Trophoblast cell (in vitro differentiated cells and primary cell): Measurements from ENCODE around the gene VWF.
A peak's percentile ranks its signal among the peaks of the same experiment; 100 is the strongest.

Experiments
- DNase-seq, 2 donors: peaks; one replicate each; pipeline ENCODE4 v3.0.0-alpha.2; 2016
- H2AFZ ChIP-seq: 2 replicates; pipeline ENCODE4 v1.6.1; 2013; ENCODE audit warnings: low read length, moderate library complexity, mild to moderate bottlenecking; ENCODE audit not compliant: insufficient read depth, poor library complexity
- H2AK5ac ChIP-seq: 2 replicates; pipeline ENCODE4 v1.6.1; 2013; ENCODE audit warnings: mild to moderate bottlenecking, low read length
- H2BK120ac ChIP-seq: 2 replicates; pipeline ENCODE4 v1.6.1; 2013; ENCODE audit warnings: low read length, mild to moderate bottlenecking, moderate library complexity; ENCODE audit not compliant: insufficient read depth, poor library complexity
- H2BK12ac ChIP-seq: 2 replicates; pipeline ENCODE4 v1.6.1; 2013; ENCODE audit warnings: mild to moderate bottlenecking, low read length, moderate library complexity
- H2BK5ac ChIP-seq: 2 replicates; pipeline ENCODE4 v1.6.1; 2013; ENCODE audit warnings: low read length, low read depth, moderate library complexity, mild to moderate bottlenecking; ENCODE audit not compliant: poor library complexity
- H3K14ac ChIP-seq: 2 replicates; pipeline ENCODE4 v1.6.1; 2013; ENCODE audit warnings: mild to moderate bottlenecking, low read length
- H3K18ac ChIP-seq: 2 replicates; pipeline ENCODE4 v1.6.1; 2013; ENCODE audit warnings: mild to moderate bottlenecking, low read length
- H3K23ac ChIP-seq: 2 replicates; pipeline ENCODE4 v1.6.1; 2013; ENCODE audit warnings: low read length
- H3K27ac ChIP-seq: 2 replicates; pipeline ENCODE4 v1.5.1; 2013; ENCODE audit warnings: low read depth, mild to moderate bottlenecking, inconsistent platforms, low read length, moderate library complexity
- H3K27me3 ChIP-seq: 2 replicates; pipeline ENCODE4 v1.6.1; 2013; ENCODE audit warnings: inconsistent platforms, mild to moderate bottlenecking, low read length, moderate library complexity; ENCODE audit not compliant: insufficient read depth
- H3K36me3 ChIP-seq, 2 experiments: 1 replicate in 1 of 2; 2 replicates in 1 of 2; pipeline ENCODE4 v1.6.1; 2013; ENCODE audit warnings: low read length in 2 of 2, mild to moderate bottlenecking in 2 of 2, moderate library complexity in 1 of 2; ENCODE audit not compliant: insufficient read depth in 2 of 2, control insufficient read depth in 1 of 2
- H3K4ac ChIP-seq: 2 replicates; pipeline ENCODE4 v1.6.1; 2013; ENCODE audit warnings: low read depth, mild to moderate bottlenecking, low read length, moderate library complexity
- H3K4me1 ChIP-seq, 2 experiments: 1 replicate in 1 of 2; 2 replicates in 1 of 2; pipeline ENCODE4 v1.6.1; 2013; ENCODE audit warnings: low read length in 2 of 2, mild to moderate bottlenecking in 2 of 2, moderate library complexity in 1 of 2; ENCODE audit not compliant: insufficient read depth in 2 of 2, control insufficient read depth in 1 of 2
- H3K4me2 ChIP-seq: 2 replicates; pipeline ENCODE4 v1.6.1; 2013; ENCODE audit warnings: inconsistent platforms, mild to moderate bottlenecking, low read length, moderate library complexity
- H3K4me3 ChIP-seq: 2 replicates; pipeline ENCODE4 v1.5.1; 2013; ENCODE audit warnings: mild to moderate bottlenecking, low read depth, low read length, inconsistent platforms
- H3K79me1 ChIP-seq: one replicate; pipeline ENCODE4 v1.6.1; 2013; ENCODE audit warnings: low read length
- H3K79me2 ChIP-seq: 2 replicates; pipeline ENCODE4 v1.6.1; 2013; ENCODE audit warnings: low read length, mild to moderate bottlenecking; ENCODE audit not compliant: control insufficient read depth, insufficient read depth, poor library complexity
- H3K9ac ChIP-seq: 2 replicates; pipeline ENCODE4 v1.6.1; 2013; ENCODE audit warnings: mild to moderate bottlenecking, low read length
- H3K9me3 ChIP-seq: 2 replicates; pipeline ENCODE4 v1.6.1; 2013; ENCODE audit warnings: low read depth, mild to moderate bottlenecking, control low read depth, inconsistent platforms, low read length; ENCODE audit not compliant: insufficient read depth
- H4K12ac ChIP-seq: 2 replicates; pipeline ENCODE4 v1.6.1; 2013; ENCODE audit warnings: low read depth, mild to moderate bottlenecking, low read length, moderate library complexity
- H4K8ac ChIP-seq: 2 replicates; pipeline ENCODE4 v1.6.1; 2013; ENCODE audit warnings: low read depth, mild to moderate bottlenecking, low read length, moderate library complexity
- H4K91ac ChIP-seq: one replicate; pipeline ENCODE4 v1.6.1; 2013; ENCODE audit warnings: low read depth, mild to moderate bottlenecking, low read length, moderate library complexity
- WGBS: extraction: QIAGEN DNeasy Blood & Tissue Kit; methylation state at CpG from one replicate; pipeline ENCODE4 v1.1.7; 2013; ENCODE audit warnings: missing lambda C conversion rate; ENCODE audit not compliant: insufficient read length, insufficient coverage; ENCODE audit errors: extremely low coverage; 5-methylcytosine and 5-hydroxymethylcytosine counted together

Gene VWF

GRCh38 chr12:5912437-5913334, 211.8 kb downstream of the VWF start:
- Histone ChIP-seq H3K27ac (no peak overlapping the region), H3K4me2 (no peak overlapping the region), H2BK5ac (no peak overlapping the region), H2BK12ac (no peak overlapping the region), H2AFZ (no peak overlapping the region), H3K36me3 (no peaks in the 10 kb centered on the region), H2AK5ac (no peak overlapping the region), H4K91ac (no peak overlapping the region), H3K14ac (no peak overlapping the region), H3K9ac (no peak overlapping the region), H3K9me3 (no peaks in the 10 kb centered on the region), H3K18ac (no peak overlapping the region), H3K23ac (no peak overlapping the region), H4K12ac (no peak overlapping the region), H3K79me1 (no peaks in the 10 kb centered on the region), H3K4me3 (no peak overlapping the region), H2BK120ac (no peak overlapping the region), H3K4me1 (no peaks in the 10 kb centered on the region), H4K8ac (no peak overlapping the region), H3K4ac (no peak overlapping the region), H3K27me3 (no peaks in the 10 kb centered on the region), H3K79me2 (no peaks in the 10 kb centered on the region)
- peak in 1 of 2 donors; percentile 31 for DNase-seq
- WGBS, result no CpG with 5 or more reads among the region's 19 CpGs

- Histone ChIP-seq H2AFZ (no peak overlapping the region), H3K36me3 (no peaks in the 10 kb centered on the region), H3K27me3 (no peaks in the 10 kb centered on the region), H3K4me2 (no peak overlapping the region), H3K14ac (no peak overlapping the region), H3K9me3 (no peaks in the 10 kb centered on the region), H4K91ac (no peak overlapping the region), H4K8ac (no peak overlapping the region), H3K9ac (no peak overlapping the region), H2BK12ac (no peak overlapping the region), H3K4ac (no peak overlapping the region), H3K18ac (no peak overlapping the region), H2BK120ac (no peak overlapping the region), H4K12ac (no peak overlapping the region), H3K79me1 (no peaks in the 10 kb centered on the region), H3K4me1 (no peaks in the 10 kb centered on the region), H3K79me2 (no peaks in the 10 kb centered on the region), H2BK5ac (no peak overlapping the region), H2AK5ac (no peak overlapping the region), H3K27ac (no peak overlapping the region), H3K23ac (no peak overlapping the region), H3K4me3 (no peak overlapping the region)
- WGBS, result no CpG with 5 or more reads among the region's 3 CpGs
- no peak for DNase-seq
Measured at GRCh38 chr12:5912011-5912410, 212.5 kb downstream of the VWF start.

- no peak overlapping the region for H4K8ac ChIP-seq
- H3K4me2 ChIP-seq, result no peak overlapping the region
- no peak overlapping the region for H2BK120ac ChIP-seq
- no peak overlapping the region for H3K27ac ChIP-seq
- no peak overlapping the region for H3K4me3 ChIP-seq
- no peak overlapping the region for H3K4ac ChIP-seq
- no peaks in the 10 kb centered on the region for H3K4me1 ChIP-seq
- no peak overlapping the region for H4K12ac ChIP-seq
- H3K9ac ChIP-seq, result no peak overlapping the region
- H2AFZ ChIP-seq, result no peak overlapping the region
- no peak overlapping the region for H4K91ac ChIP-seq
- H2BK5ac ChIP-seq, result no peak overlapping the region
- H3K9me3 ChIP-seq, result no peaks in the 10 kb centered on the region
- no peak overlapping the region for H2AK5ac ChIP-seq
- H2BK12ac ChIP-seq, result no peak overlapping the region
- H3K14ac ChIP-seq, result no peak overlapping the region
- no peak for DNase-seq
- H3K79me1 ChIP-seq, result no peaks in the 10 kb centered on the region
- no CpG with 5 or more reads among the region's 7 CpGs for WGBS
- H3K23ac ChIP-seq, result no peak overlapping the region
- no peaks in the 10 kb centered on the region for H3K27me3 ChIP-seq
- no peaks in the 10 kb centered on the region for H3K36me3 ChIP-seq
- H3K79me2 ChIP-seq, result no peaks in the 10 kb centered on the region
- no peak overlapping the region for H3K18ac ChIP-seq
Measured at GRCh38 chr12:5910790-5911548, 213.5 kb downstream of the VWF start.

DNA sequence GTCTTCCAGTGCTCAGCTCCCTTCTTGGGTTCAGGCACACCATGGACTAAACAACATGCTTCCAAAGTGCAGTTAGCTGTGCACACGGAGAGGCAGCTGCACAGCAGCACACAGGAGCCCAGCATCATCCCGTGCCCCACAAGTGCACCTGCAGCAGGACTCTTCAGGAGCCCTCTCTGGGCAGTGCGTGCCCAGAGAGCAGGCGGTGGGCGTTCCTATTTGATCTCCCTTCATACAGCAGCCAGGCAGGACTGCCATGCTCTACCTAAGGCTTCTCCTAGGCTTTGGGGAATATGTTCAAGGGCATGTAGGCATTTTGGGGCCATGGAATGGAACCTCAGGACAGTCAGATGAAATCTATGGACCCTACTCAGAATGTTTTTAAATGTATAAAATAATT, 214.9 kb downstream of the VWF start:
- no peak for DNase-seq
- Histone ChIP-seq H4K12ac (no peak overlapping the region), H2AFZ (no peak overlapping the region), H2BK5ac (no peak overlapping the region), H3K4me1 (no peaks in the 10 kb centered on the region), H2BK120ac (no peak overlapping the region), H3K27ac (no peak overlapping the region), H2AK5ac (no peak overlapping the region), H4K91ac (no peak overlapping the region), H3K4ac (no peak overlapping the region), H3K4me2 (no peak overlapping the region), H3K27me3 (no peaks in the 10 kb centered on the region), H3K14ac (no peak overlapping the region), H3K79me1 (no peaks in the 10 kb centered on the region), H3K79me2 (no peaks in the 10 kb centered on the region), H3K36me3 (no peaks in the 10 kb centered on the region), H3K4me3 (no peak overlapping the region), H3K9me3 (no peaks in the 10 kb centered on the region), H3K23ac (no peak overlapping the region), H3K9ac (no peak overlapping the region), H2BK12ac (no peak overlapping the region), H3K18ac (no peak overlapping the region), H4K8ac (no peak overlapping the region)
- no CpG with 5 or more reads among the region's 5 CpGs for WGBS
